Fibroblast of skin of right biceps (primary cell): ENCODE measurements around the gene S100A8.

Experiments used
- DNase-seq: peaks from one replicate; pipeline ENCODE4 v3.0.0-alpha.2; 2013

Gene S100A8

GRCh38 chr1:153345187-153346076 lies 45.4 kb downstream of the S100A8 start:
- DNase-seq = no peak

- no peak for DNase-seq
Observed at GRCh38 chr1:153344718-153345025, 46.2 kb downstream of the S100A8 start.

- no peak for DNase-seq
Observed at GRCh38 chr1:153343811-153344717, 46.8 kb downstream of the S100A8 start.

- no peak for DNase-seq
Observed at GRCh38 chr1:153343040-153343681, 47.7 kb downstream of the S100A8 start.

GRCh38 chr1:153342178-153342577 lies 48.7 kb downstream of the S100A8 start:
- no peak for DNase-seq

- DNase-seq = no peak
Observed at GRCh38 chr1:153341431-153341934, 49.4 kb downstream of the S100A8 start.

- DNase-seq = no peak
Observed at GRCh38 chr1:153340356-153340755, 50.5 kb downstream of the S100A8 start.
